ENCODE measurements around the gene GASK1A.

- TF ChIP-seq, protein P1, sequence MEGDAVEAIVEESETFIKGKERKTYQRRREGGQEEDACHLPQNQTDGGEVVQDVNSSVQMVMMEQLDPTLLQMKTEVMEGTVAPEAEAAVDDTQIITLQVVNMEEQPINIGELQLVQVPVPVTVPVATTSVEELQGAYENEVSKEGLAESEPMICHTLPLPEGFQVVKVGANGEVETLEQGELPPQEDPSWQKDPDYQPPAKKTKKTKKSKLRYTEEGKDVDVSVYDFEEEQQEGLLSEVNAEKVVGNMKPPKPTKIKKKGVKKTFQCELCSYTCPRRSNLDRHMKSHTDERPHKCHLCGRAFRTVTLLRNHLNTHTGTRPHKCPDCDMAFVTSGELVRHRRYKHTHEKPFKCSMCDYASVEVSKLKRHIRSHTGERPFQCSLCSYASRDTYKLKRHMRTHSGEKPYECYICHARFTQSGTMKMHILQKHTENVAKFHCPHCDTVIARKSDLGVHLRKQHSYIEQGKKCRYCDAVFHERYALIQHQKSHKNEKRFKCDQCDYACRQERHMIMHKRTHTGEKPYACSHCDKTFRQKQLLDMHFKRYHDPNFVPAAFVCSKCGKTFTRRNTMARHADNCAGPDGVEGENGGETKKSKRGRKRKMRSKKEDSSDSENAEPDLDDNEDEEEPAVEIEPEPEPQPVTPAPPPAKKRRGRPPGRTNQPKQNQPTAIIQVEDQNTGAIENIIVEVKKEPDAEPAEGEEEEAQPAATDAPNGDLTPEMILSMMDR (IDR thresholded peaks at IDR 0.05), result no peak
- TF ChIP-seq EP300 (IDR thresholded peaks at IDR 0.05) (no peak), POLR2A (IDR thresholded peaks at IDR 0.05) (no peak), POLR2AphosphoS5 (IDR thresholded peaks at IDR 0.05) (no peak)
Observed at GRCh38 chr3:42936157-42936981, 42.7 kb upstream of the GASK1A start.
